Retina (tissue), 1 donor: ENCODE data around the gene GSK3A.

Experiments used
- DNase-seq: peaks from one replicate; pipeline ENCODE4 v3.0.0-alpha.2; 2016

GSK3A gene

DNA sequence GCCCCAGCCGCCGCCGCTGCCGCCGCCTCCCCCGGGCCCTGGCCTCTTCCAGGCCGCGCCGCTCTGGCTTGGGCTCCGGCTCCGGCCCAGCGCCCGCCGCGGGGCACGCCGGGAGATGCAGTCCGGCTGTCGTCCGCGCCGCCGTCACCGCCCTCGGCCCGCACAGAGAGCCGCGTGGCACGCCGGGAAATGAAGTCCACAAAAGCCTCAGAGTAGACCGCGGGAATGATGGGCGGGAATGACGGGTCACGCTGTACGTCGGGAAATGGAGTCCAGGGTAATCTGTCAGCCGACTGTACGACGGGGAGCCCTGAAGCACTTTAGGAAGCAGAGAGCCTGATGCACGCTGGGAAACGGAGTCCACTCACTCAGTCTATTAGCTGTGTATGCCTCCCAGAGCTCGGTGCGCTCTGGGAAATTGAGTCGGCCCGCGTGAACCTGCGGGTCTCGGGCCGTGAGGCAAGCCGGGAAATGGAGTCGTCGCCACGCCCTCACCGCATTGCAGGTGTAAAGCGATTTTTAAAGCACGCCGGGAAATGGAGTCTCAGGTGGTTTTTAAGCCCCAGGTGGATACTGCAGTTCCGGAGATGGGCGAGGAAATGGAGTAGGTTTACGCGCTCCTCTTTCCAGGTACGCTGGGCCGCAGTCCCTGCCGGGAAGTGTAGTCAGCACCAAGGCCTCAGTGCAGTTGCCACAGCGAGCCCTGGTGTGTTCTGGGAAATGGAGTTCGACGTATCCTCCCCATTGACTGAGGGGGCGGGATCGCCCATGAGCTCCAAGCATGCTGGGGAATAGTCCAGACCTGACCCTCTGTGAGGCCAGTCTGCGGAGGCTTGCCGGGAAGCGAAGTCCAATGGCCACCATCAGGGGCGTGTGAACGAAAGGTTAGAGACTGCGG lies at the start of gene GSK3A:
GSK3A (minus strand) TSS at position 91 of the 898 bp plus-strand sequence. CDS start 137 bp downstream, outside the sequence.
- DNase-seq: peak; percentile 99

DNA sequence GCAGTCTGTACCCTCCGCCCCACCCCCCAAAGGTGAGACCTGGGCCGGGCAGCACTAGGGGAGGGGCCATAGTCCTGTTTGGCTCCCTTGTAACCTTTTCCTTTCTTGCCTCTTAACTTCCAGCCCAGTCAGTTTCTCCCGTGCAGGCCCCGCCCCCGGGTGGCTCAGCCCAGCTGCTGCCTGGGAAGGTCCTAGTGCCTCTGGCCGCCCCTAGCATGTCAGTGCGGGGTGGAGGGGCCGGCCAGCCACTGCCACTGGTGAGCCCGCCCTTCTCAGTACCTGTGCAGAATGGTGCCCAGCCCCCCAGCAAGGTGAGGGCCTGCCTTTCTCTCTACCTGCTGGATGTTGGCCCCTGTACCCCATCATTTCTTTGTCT lies 49.0 kb upstream of the GSK3A start:
- DNase-seq: no peak

- no peak for DNase-seq
Observed at GRCh38 chr19:42290523-42291434, 48.4 kb upstream of the GSK3A start.

GRCh38 chr19:42290136-42290522 lies 47.7 kb upstream of the GSK3A start:
- no peak for DNase-seq

GRCh38 chr19:42289556-42290041 lies 47.2 kb upstream of the GSK3A start:
- no peak for DNase-seq

DNA sequence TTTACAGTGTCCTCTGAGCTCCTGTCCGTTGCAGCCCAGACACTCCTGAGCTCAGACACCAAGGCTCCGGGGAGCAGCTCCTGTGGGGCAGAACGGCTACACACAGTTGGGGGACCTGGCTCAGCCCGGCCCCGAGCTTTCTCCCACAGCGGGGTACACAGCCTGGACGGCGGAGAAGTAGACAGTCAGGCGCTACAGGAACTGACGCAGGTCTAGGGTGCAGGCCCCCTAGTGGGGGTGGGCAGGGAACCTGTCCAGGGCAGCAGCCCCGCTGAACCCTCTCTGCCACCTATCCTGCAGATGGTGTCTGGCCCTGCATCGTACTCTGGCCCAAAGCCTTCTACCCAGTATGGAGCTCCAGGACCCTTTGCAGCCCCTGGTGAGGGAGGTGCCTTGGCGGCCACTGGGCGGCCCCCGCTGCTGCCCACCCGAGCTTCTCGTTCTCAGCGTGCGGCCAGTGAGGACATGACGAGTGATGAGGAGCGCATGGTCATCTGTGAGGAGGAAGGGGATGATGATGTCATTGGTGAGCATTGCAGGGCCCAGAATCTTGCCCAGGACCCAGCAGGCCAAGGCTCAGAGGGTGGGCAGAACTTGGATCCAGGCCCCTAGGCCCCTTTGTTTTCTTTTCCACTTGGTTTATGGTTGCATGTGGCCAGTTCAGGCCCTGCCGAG lies 46.6 kb upstream of the GSK3A start:
- no peak for DNase-seq

DNA sequence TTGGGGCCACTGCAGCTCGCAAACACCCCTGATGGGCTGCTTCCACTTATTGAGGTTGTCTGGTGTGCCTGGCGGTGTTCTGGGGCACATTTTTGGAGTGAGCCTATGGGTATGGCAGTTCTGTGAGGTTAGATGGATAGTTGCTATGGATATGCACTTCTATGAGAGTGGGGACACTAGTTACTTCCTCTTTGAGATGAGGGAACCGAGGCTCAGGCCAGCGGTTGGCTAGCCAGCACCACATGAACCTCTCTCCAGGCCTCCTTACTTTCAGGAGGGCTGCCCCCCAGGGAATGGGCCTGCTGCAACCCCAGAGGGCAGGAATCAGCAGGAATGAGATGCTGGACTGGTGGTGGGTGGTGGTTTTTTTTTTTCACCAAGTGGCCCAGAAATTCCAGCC lies 46.0 kb upstream of the GSK3A start:
- DNase-seq: no peak

DNA sequence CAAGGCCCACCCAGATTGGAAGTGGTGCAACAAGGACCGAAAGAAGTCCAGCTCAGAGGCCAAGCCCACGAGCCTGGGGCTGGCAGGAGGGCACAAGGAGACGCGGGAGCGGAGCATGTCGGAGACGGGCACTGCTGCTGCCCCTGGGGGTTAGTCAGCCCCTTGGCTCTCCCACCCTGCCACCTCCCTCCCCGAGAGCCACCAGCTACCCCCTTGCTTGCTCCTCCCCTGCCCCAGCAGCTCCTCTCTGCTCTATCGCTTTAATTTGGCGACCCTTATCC lies 45.4 kb upstream of the GSK3A start:
- no peak for DNase-seq

DNA sequence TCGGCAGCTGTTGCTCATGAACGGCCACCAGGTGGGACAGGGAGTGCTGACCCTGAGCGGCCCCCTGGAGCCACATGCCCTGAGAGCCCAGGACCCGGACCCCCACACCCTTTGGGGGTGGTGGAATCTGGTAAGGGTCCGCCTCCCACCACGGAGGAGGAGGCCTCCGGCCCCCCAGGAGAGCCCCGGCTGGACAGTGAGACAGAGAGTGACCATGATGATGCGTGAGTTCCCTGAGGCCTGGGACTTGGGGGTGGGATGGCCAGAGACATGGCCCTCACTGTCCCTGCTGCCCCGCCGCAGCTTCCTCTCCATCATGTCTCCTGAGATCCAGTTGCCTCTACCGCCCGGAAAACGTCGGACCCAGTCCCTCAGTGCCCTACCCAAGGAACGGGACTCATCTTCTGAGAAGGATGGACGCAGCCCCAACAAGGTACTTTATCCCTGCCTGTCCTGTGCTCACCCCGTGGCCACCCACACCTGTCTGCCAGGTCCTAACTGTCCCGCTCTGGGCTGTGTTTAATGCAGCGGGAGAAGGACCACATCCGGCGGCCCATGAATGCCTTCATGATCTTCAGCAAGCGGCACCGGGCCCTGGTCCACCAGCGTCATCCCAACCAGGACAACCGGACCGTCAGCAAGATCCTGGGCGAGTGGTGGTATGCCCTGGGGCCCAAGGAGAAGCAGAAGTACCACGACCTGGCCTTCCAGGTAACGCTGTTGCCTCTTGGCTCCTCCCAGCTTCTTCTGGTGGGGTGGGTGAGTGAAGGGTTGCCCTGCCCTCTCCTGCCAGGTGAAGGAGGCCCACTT lies 44.8 kb upstream of the GSK3A start:
- no peak for DNase-seq

- no peak for DNase-seq
Observed at GRCh38 chr19:42286349-42287016, 44.1 kb upstream of the GSK3A start.

DNA sequence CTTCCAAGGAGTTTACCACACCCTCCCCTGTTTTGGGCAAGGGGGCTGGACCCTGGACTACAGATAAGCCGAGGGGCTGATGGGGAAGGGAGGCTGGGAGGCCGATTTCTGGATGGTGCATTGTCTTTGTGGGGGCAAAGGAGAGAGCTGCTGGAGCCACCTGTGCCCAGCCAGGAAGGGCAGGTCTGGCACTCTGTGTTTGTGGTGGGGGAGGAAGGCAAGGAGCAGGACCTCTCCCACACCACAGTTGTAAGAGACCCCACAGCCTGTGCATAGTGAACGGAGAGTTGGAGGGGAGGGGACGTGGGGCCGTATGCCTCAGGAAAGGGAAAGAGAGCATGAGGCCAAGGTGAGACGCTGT lies 43.6 kb upstream of the GSK3A start:
- no peak for DNase-seq

DNA sequence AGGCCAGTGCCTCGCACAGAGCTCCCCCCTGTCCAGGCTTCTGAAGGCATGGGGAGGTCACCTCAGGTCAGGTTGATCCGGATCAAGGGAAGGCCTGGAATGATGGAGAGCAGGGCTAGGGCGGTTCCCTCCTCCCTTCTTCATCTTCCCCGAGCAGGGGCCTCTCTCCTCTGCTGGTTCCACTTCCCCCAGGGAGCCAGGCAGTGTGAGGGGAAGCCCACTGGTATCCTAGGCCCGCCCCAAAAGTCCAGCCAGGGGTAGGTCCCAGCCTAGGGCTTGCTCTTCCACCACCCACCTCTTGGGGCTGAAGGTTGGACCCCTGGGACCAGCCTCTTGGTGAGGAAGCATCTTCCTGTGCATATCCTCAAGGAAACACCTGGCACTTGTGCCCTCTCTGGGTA lies 43.1 kb upstream of the GSK3A start:
- peak; percentile 49 for DNase-seq

- peak; percentile 65 for DNase-seq
Observed at GRCh38 chr19:42284591-42285341, 42.4 kb upstream of the GSK3A start.

GRCh38 chr19:42284066-42284501 lies 41.7 kb upstream of the GSK3A start:
- no peak for DNase-seq

DNA sequence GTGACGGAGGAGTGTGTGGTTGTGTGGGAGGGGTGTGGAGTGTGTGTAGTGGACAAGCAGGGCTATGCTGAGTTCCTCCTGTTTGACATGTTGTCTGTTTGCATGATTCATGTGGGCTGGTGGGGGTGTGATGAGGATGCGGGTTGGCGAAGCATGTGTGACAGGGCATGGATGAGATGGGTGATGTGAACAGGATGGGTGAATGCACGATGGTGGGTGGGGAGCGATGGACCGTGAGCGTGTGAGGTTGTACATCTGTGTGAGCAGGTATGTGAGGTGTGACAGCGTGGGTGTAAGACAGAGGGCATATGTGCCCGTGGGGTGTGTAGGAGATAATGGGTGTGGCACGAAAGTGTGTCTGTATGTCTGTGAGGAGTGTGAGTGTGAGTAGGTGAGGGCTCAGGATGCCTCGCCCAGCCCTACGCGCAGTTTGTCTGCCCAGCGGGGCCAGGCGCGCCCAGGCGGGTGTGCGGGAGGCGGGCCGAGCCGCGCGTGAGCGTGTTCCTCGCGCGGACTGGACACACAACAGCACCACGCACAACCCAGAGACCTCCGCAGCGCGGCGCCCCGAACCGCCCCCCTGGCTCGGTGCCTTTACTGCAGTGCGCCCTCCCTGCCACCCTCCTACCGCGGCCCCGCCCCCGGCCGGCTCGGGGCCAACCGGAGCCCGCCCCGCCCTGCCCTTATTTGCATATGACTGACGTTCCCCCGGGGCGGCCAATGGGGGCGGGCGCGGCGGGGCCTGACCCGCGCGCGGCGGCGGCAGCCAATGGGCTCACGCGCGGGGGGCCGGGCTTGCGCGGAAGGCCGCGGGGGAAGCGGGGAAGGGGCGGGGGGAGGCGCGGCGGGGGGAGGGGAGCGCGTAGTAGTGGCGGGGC lies 41.0 kb upstream of the GSK3A start:
- DNase-seq: peak; percentile 89

DNA sequence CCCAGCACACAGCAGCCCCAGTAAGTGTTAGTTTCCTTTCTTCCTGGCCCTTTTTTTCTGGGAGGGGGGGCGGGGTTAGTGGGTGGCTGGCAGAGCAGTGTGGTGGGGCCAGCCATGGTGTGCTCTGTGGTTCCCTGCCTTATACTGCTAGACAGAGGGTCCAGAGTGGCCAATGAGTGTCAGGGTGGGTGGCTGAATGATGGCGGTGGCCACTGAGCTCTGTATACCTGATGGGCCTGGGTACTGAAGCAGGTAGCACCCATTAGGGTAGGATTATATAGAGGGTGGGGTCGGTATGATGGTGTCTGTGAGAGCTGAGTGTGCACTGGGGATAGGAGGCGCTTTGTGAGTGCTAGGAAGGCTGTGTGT lies 40.4 kb upstream of the GSK3A start:
- DNase-seq: no peak

- peak; percentile 47 for DNase-seq
Observed at GRCh38 chr19:42281827-42282762, 39.7 kb upstream of the GSK3A start.

DNA sequence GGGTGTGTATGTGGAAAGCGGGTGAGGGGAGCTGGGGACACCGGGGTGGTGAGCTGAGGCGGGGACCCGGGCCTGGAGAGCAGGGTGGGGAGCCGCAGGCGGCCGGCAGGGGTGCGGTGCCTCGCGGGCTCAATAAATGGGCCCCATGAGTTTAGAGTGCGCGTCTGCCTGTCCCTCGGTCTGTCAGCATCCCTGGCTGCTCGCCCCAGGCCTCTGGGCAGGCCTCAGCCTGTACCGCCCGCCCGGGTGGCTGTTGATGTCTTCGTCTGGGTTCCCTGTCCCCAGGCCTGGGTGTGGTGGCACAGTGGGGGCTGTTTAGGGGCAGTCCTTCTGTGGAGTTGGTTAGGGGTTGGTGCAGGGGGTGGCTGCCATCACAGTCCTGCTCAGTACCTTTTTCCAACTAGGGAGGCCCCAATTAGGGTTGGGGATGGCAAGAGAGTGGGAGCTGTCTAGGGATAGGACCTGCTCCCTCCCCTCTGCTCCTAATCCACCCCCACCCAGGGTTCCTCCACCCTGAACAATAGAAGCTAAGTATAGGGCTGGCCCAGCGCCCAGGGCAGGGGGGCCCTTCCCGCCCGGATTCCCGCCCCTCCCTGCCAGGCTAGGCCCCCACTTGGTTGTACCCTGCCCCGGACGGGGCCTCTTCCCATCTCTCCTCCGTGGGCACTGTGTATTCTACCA lies 38.9 kb upstream of the GSK3A start:
- DNase-seq: peak; percentile 62
